ENCODE data around the gene ITPK1. TPM values are rescaled to one million over a fixed set of nuclear protein-coding genes. Genes with fewer than 3 reads are reported as not detected.

The ITPK1 gene
- total and polyA plus RNA-seq, 5 donors from 2014 or later = 19.5 to 54.1 (median 22.1) TPM

- DNase-seq (no peak), ATAC-seq (ENCODE audit: low read depth in 2 of 2) (no peak)
- Histone ChIP-seq H3K27me3 (ENCODE audit: control insufficient read depth, insufficient read depth, low read length) (no peaks in the 10 kb centered on the region), H3K4me3 (ENCODE audit: low read depth, low read length) (no peak overlapping the region), H3K36me3 (ENCODE audit: control insufficient read depth, insufficient read depth, low read length) (no peaks in the 10 kb centered on the region), H3K4me1 (ENCODE audit: control insufficient read depth, insufficient read depth, low read length, poor library complexity, severe bottlenecking) (peaks cover 15% of the 10 kb centered on the region), H3K9me3 (ENCODE audit: control insufficient read depth in 2 of 2, low read length in 2 of 2) (no peaks in the 10 kb centered on the region), H3K27ac (ENCODE audit: insufficient read depth, low read length, poor library complexity, severe bottlenecking) (no peak overlapping the region)
- H3K36me3 Mint-ChIP-seq = peaks cover 3% of the 10 kb centered on the region
- H3K4me3 Mint-ChIP-seq = no peak overlapping the region
- H3K27ac Mint-ChIP-seq = peak overlapping the region in 1 of 3 donors; percentile 38
- peaks cover 4 to 58% (median 34%) of the 10 kb centered on the region in 4 donors for H3K4me1 Mint-ChIP-seq
- peaks cover 0 to 1% (median 0%) of the 10 kb centered on the region in 7 donors for H3K9me3 Mint-ChIP-seq
- no peaks in the 10 kb centered on the region for H3K27me3 Mint-ChIP-seq
Measured at GRCh38 chr14:93078870-93079269, 36.9 kb downstream of the ITPK1 start.

GRCh38 chr14:93076755-93077154 lies 39.0 kb downstream of the ITPK1 start:
- H3K4me1 ChIP-seq (ENCODE audit: control insufficient read depth, insufficient read depth, low read length, poor library complexity, severe bottlenecking) = peaks cover 4% of the 10 kb centered on the region
- H3K4me1 Mint-ChIP-seq = peaks cover 4 to 49% (median 32%) of the 10 kb centered on the region in 4 donors
- H3K27ac Mint-ChIP-seq = no peak overlapping the region

GRCh38 chr14:93075891-93076290 lies 39.8 kb downstream of the ITPK1 start:
- no peak for ATAC-seq (ENCODE audit: low read depth in 2 of 2)
- Histone ChIP-seq H3K36me3 (ENCODE audit: control insufficient read depth, insufficient read depth, low read length) (no peaks in the 10 kb centered on the region), H3K9me3 (ENCODE audit: control insufficient read depth in 2 of 2, low read length in 2 of 2) (no peaks in the 10 kb centered on the region), H3K27me3 (ENCODE audit: control insufficient read depth, insufficient read depth, low read length) (no peaks in the 10 kb centered on the region), H3K4me3 (ENCODE audit: low read depth, low read length) (no peak overlapping the region), H3K4me1 (ENCODE audit: control insufficient read depth, insufficient read depth, low read length, poor library complexity, severe bottlenecking) (no peaks in the 10 kb centered on the region), H3K27ac (ENCODE audit: insufficient read depth, low read length, poor library complexity, severe bottlenecking) (no peak overlapping the region)
- Mint-ChIP-seq H3K27ac (peak overlapping the region; percentile 35 to 75 (median 56)), H3K36me3 (peaks cover 3% of the 10 kb centered on the region), H3K4me1 (peaks cover 0 to 44% (median 28%) of the 10 kb centered on the region in 4 donors), H3K9me3 (no peaks in the 10 kb centered on the region), H3K27me3 (no peaks in the 10 kb centered on the region), H3K4me3 (no peak overlapping the region)
- no peak for DNase-seq

More at GRCh38 chr14:93076755-93077154, 39.0 kb downstream of the ITPK1 start:
- Mint-ChIP-seq H3K4me3 (no peak overlapping the region), H3K27me3 (no peaks in the 10 kb centered on the region), H3K36me3 (peaks cover 3% of the 10 kb centered on the region), H3K9me3 (no peaks in the 10 kb centered on the region)
- H3K36me3 ChIP-seq (ENCODE audit: control insufficient read depth, insufficient read depth, low read length) = no peaks in the 10 kb centered on the region
- H3K9me3 ChIP-seq (ENCODE audit: control insufficient read depth in 2 of 2, low read length in 2 of 2) = no peaks in the 10 kb centered on the region
- DNase-seq = no peak
- no peak overlapping the region for H3K27ac ChIP-seq (ENCODE audit: insufficient read depth, low read length, poor library complexity, severe bottlenecking)
- no peak for ATAC-seq (ENCODE audit: low read depth in 2 of 2)
- H3K4me3 ChIP-seq (ENCODE audit: low read depth, low read length) = no peak overlapping the region
- no peaks in the 10 kb centered on the region for H3K27me3 ChIP-seq (ENCODE audit: control insufficient read depth, insufficient read depth, low read length)

GRCh38 chr14:93073910-93074769 lies 41.6 kb downstream of the ITPK1 start:
- H3K4me3 ChIP-seq (ENCODE audit: low read depth, low read length) = no peak overlapping the region
- no peaks in the 10 kb centered on the region for H3K36me3 ChIP-seq (ENCODE audit: control insufficient read depth, insufficient read depth, low read length)
- Mint-ChIP-seq H3K4me3 (peak overlapping the region in 1 of 4 donors; percentile 48), H3K27ac (peak overlapping the region; percentile 24 to 49 (median 46)), H3K27me3 (no peaks in the 10 kb centered on the region), H3K4me1 (peaks cover 0 to 40% (median 27%) of the 10 kb centered on the region in 4 donors), H3K9me3 (no peaks in the 10 kb centered on the region), H3K36me3 (peaks cover 3% of the 10 kb centered on the region)
- H3K27me3 ChIP-seq (ENCODE audit: control insufficient read depth, insufficient read depth, low read length) = no peaks in the 10 kb centered on the region
- H3K4me1 ChIP-seq (ENCODE audit: control insufficient read depth, insufficient read depth, low read length, poor library complexity, severe bottlenecking) = no peaks in the 10 kb centered on the region
- no peak for ATAC-seq (ENCODE audit: low read depth in 2 of 2)
- DNase-seq = no peak
- no peaks in the 10 kb centered on the region for H3K9me3 ChIP-seq (ENCODE audit: control insufficient read depth in 2 of 2, low read length in 2 of 2)
- H3K27ac ChIP-seq (ENCODE audit: insufficient read depth, low read length, poor library complexity, severe bottlenecking) = no peak overlapping the region

DNA sequence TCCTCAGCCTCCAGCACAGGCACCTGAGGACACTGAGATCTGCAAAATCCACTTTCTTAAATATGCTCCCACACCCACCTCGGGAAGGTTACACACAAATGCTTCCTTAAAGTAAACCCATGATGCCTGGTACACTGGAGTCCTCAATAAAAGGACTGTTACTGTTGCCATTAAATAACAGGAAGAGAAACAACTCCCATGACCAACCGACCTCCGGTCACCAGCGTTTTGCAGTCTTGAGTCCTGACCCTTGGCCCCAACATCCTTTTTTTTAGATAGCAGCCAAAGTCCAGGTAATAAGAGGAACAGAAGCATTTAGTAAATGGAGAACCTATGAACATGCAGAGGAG lies 42.4 kb downstream of the ITPK1 start:
- no peak for DNase-seq
- Histone ChIP-seq H3K9me3 (ENCODE audit: control insufficient read depth in 2 of 2, low read length in 2 of 2) (no peaks in the 10 kb centered on the region), H3K36me3 (ENCODE audit: control insufficient read depth, insufficient read depth, low read length) (no peaks in the 10 kb centered on the region), H3K4me1 (ENCODE audit: control insufficient read depth, insufficient read depth, low read length, poor library complexity, severe bottlenecking) (no peaks in the 10 kb centered on the region), H3K27ac (ENCODE audit: insufficient read depth, low read length, poor library complexity, severe bottlenecking) (no peak overlapping the region), H3K4me3 (ENCODE audit: low read depth, low read length) (no peak overlapping the region), H3K27me3 (ENCODE audit: control insufficient read depth, insufficient read depth, low read length) (no peaks in the 10 kb centered on the region)
- peaks cover 3% of the 10 kb centered on the region for H3K36me3 Mint-ChIP-seq
- H3K4me1 Mint-ChIP-seq = peaks cover 0 to 42% (median 28%) of the 10 kb centered on the region in 4 donors
- no peaks in the 10 kb centered on the region for H3K9me3 Mint-ChIP-seq
- no peak for ATAC-seq (ENCODE audit: low read depth in 2 of 2)
- H3K27me3 Mint-ChIP-seq = no peaks in the 10 kb centered on the region
- no peak overlapping the region for H3K4me3 Mint-ChIP-seq
- H3K27ac Mint-ChIP-seq = peak overlapping the region in 2 of 3 donors; percentile 49 to 81

- ATAC-seq (ENCODE audit: low read depth in 2 of 2) = no peak
- H3K27me3 ChIP-seq (ENCODE audit: control insufficient read depth, insufficient read depth, low read length) = no peaks in the 10 kb centered on the region
- no peak for DNase-seq
- no peak overlapping the region for H3K27ac ChIP-seq (ENCODE audit: insufficient read depth, low read length, poor library complexity, severe bottlenecking)
- peak overlapping the region in 1 of 3 donors; percentile 48 for H3K27ac Mint-ChIP-seq
- no peaks in the 10 kb centered on the region for H3K4me1 ChIP-seq (ENCODE audit: control insufficient read depth, insufficient read depth, low read length, poor library complexity, severe bottlenecking)
- no peak overlapping the region for H3K4me3 Mint-ChIP-seq
- no peaks in the 10 kb centered on the region for H3K9me3 Mint-ChIP-seq
- H3K4me3 ChIP-seq (ENCODE audit: low read depth, low read length) = no peak overlapping the region
- H3K27me3 Mint-ChIP-seq = no peaks in the 10 kb centered on the region
- no peaks in the 10 kb centered on the region for H3K9me3 ChIP-seq (ENCODE audit: control insufficient read depth in 2 of 2, low read length in 2 of 2)
- no peaks in the 10 kb centered on the region for H3K36me3 ChIP-seq (ENCODE audit: control insufficient read depth, insufficient read depth, low read length)
- peaks cover 3% of the 10 kb centered on the region for H3K36me3 Mint-ChIP-seq
- H3K4me1 Mint-ChIP-seq = peaks cover 0 to 42% (median 30%) of the 10 kb centered on the region in 4 donors
Measured at GRCh38 chr14:93072659-93073357, 42.9 kb downstream of the ITPK1 start.

DNA sequence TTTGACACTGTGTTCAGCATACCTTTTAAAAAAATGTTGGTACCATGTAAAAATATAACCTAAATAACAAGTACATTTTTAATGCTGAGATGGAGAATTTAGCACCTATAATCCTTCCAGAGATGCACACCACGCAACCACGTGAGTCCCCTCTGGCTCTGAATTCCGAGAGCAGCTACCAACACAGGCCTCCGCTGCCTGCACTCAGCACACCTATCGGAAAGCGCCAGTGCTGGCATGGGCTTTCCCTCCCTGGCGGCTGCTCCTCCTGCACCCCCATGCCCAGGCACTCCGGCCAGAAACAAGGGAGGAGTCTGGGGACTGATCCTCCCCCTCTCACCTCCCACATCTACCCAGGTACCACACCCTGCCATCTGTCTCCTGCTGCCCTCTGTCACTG lies 47.0 kb downstream of the ITPK1 start:
- H3K9me3 ChIP-seq (ENCODE audit: control insufficient read depth in 2 of 2, low read length in 2 of 2) = no peaks in the 10 kb centered on the region
- H3K4me1 ChIP-seq (ENCODE audit: control insufficient read depth, insufficient read depth, low read length, poor library complexity, severe bottlenecking) = peaks cover 26% of the 10 kb centered on the region
- Mint-ChIP-seq H3K27me3 (no peaks in the 10 kb centered on the region), H3K36me3 (peaks cover 3% of the 10 kb centered on the region), H3K4me1 (peaks cover 0 to 50% (median 37%) of the 10 kb centered on the region in 4 donors), H3K9me3 (no peaks in the 10 kb centered on the region), H3K27ac (peak overlapping the region; percentile 43 to 76 (median 68)), H3K4me3 (no peak overlapping the region)
- DNase-seq = no peak
- no peak overlapping the region for H3K4me3 ChIP-seq (ENCODE audit: low read depth, low read length)
- H3K27ac ChIP-seq (ENCODE audit: insufficient read depth, low read length, poor library complexity, severe bottlenecking) = no peak overlapping the region
- no peaks in the 10 kb centered on the region for H3K36me3 ChIP-seq (ENCODE audit: control insufficient read depth, insufficient read depth, low read length)
- ATAC-seq (ENCODE audit: low read depth in 2 of 2) = no peak
- no peaks in the 10 kb centered on the region for H3K27me3 ChIP-seq (ENCODE audit: control insufficient read depth, insufficient read depth, low read length)
